HCT116 (cell line): ENCODE results near the gene SYMPK.

Source experiments
- CEBPB ChIP-seq: IDR thresholded peaks from 2 replicates; pipeline ENCODE4 v1.6.1; 2012; ENCODE audit warnings: low read depth
- CTCF ChIP-seq, 3 experiments: fragments of 200-600 bp in 1 of 3; sonication (generic) in 1 of 3; IDR thresholded peaks in 2 of 3; conservative IDR thresholded peaks in 1 of 3; 2 replicates each; pipeline ENCODE4 v1.5.1; 2012 to 2017; ENCODE audit warnings: low read depth in 2 of 3, low read length in 2 of 3, antibody characterized with exemption in 1 of 3, borderline replicate concordance in 1 of 3, control low read depth in 1 of 3, mild to moderate bottlenecking in 1 of 3, mixed read lengths in 1 of 3, mixed run types in 1 of 3, moderate library complexity in 1 of 3; ENCODE audit not compliant: insufficient read depth in 1 of 3
- ELF1 ChIP-seq: IDR thresholded peaks from 2 replicates; pipeline ENCODE4 v1.6.1; 2012; ENCODE audit warnings: low read depth, borderline replicate concordance
- EZH2 ChIP-seq: fragments of 200-600 bp; sonication (generic); IDR thresholded peaks from 2 replicates; pipeline ENCODE4 v1.6.1; 2017; ENCODE audit warnings: antibody characterized with exemption, mixed run types
- FOSL1 ChIP-seq: IDR thresholded peaks from 2 replicates; pipeline ENCODE4 v1.6.1; 2012; ENCODE audit warnings: low read depth
- POLR2A ChIP-seq: IDR thresholded peaks from 2 replicates; pipeline ENCODE4 v1.7.0; 2011; ENCODE audit warnings: borderline replicate concordance; ENCODE audit not compliant: insufficient read depth, insufficient read length; ENCODE audit errors: extremely low read depth
- POLR2AphosphoS5 ChIP-seq: IDR thresholded peaks from 2 replicates; pipeline ENCODE4 v1.6.1; 2011; ENCODE audit warnings: mild to moderate bottlenecking, low read depth, low read length, moderate library complexity
- RAD21 ChIP-seq: IDR thresholded peaks from 2 replicates; pipeline ENCODE4 v1.6.1; 2012; ENCODE audit warnings: low read depth, mild to moderate bottlenecking
- REST ChIP-seq: IDR thresholded peaks from 2 replicates; pipeline ENCODE4 v1.6.1; 2012; ENCODE audit warnings: low read depth
- SP1 ChIP-seq: IDR thresholded peaks from 2 replicates; pipeline ENCODE4 v1.6.1; 2012; ENCODE audit warnings: low read depth
- TCF7L2 ChIP-seq: IDR thresholded peaks from 2 replicates; pipeline ENCODE4 v1.7.0; 2011; ENCODE audit warnings: borderline replicate concordance, inconsistent platforms; ENCODE audit not compliant: insufficient read depth, insufficient read length; ENCODE audit errors: extremely low read depth
- YY1 ChIP-seq: IDR thresholded peaks from 2 replicates; pipeline ENCODE4 v1.6.1; 2011; ENCODE audit warnings: low read length, low read depth, moderate library complexity, mild to moderate bottlenecking; ENCODE audit not compliant: insufficient replicate concordance; ENCODE audit errors: extremely low read depth

GRCh38 chr19:45825263-45825605 is 37.7 kb downstream of the SYMPK start:
- TF ChIP-seq REST (no peak), YY1 (no peak), CTCF (IDR thresholded peaks at IDR 0.05 in 2 of 3, conservative IDR thresholded peaks at IDR 0.05 in 1 of 3; ENCODE audit: borderline replicate concordance in 1 of 3, insufficient read depth in 1 of 3, low read depth in 2 of 3, low read length in 2 of 3) (no peak), POLR2A (no peak), RAD21 (no peak), SP1 (no peak), EZH2 (no peak), TCF7L2 (no peak), POLR2AphosphoS5 (no peak), ELF1 (no peak), FOSL1 (no peak), CEBPB (no peak)
